ES-I3 (cell line): ENCODE measurements around the gene WWOX.

Experiments used
- H3K36me3 ChIP-seq: 2 replicates; pipeline ENCODE4 v1.6.1; 2013; ENCODE audit warnings: mild to moderate bottlenecking, low read length, control low read depth, moderate library complexity; ENCODE audit not compliant: insufficient read depth
- H3K4me1 ChIP-seq: 2 replicates; pipeline ENCODE4 v1.6.1; 2013; ENCODE audit warnings: mild to moderate bottlenecking, control low read depth, low read length; ENCODE audit not compliant: insufficient read depth
- H3K9ac ChIP-seq: 2 replicates; pipeline ENCODE4 v1.6.1; 2013; ENCODE audit warnings: low read depth, mild to moderate bottlenecking, low read length, moderate library complexity
- H3K9me3 ChIP-seq: 2 replicates; pipeline ENCODE4 v1.6.1; 2013; ENCODE audit warnings: mild to moderate bottlenecking, low read length, moderate library complexity; ENCODE audit not compliant: control insufficient read depth, insufficient read depth

Gene WWOX

DNA sequence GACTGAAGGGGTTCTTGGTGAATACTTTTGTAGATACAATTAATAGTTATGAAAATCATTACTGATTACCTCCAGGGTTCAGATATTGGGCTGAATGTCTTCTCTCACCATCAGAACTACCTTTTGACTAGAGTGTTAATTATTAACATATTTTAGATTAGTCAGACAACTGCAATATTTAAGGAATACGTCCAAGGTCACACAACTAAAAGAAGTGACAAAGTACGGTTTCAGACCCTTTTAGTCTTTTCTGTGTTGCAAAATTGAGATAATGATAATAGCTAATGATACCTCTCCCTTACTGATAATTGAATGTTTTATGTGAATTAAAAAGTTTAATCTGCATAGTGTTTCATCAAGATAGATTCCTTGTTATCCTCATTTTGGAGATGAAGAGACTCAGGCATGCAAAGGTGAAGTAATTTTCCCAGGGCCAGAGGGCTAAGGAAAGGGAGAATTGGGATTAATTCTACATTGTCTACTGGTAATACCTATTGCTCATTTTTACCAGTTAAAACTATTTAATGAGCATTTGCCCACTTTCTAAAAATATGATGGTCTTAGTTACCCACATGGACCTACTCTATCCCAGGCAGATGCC, 107.3 kb downstream of the WWOX start:
- Histone ChIP-seq H3K9ac (no peak overlapping the region), H3K4me1 (peaks cover 6% of the 10 kb centered on the region; the same call in 1 of the 2 replicates), H3K36me3 (no peaks in the 10 kb centered on the region), H3K9me3 (no peaks in the 10 kb centered on the region)

GRCh38 chr16:78209951-78210661, 110.7 kb downstream of the WWOX start:
- Histone ChIP-seq H3K9me3 (no peaks in the 10 kb centered on the region), H3K4me1 (peaks cover 6% of the 10 kb centered on the region; the same call in 1 of the 2 replicates), H3K36me3 (no peaks in the 10 kb centered on the region), H3K9ac (no peak overlapping the region)

DNA sequence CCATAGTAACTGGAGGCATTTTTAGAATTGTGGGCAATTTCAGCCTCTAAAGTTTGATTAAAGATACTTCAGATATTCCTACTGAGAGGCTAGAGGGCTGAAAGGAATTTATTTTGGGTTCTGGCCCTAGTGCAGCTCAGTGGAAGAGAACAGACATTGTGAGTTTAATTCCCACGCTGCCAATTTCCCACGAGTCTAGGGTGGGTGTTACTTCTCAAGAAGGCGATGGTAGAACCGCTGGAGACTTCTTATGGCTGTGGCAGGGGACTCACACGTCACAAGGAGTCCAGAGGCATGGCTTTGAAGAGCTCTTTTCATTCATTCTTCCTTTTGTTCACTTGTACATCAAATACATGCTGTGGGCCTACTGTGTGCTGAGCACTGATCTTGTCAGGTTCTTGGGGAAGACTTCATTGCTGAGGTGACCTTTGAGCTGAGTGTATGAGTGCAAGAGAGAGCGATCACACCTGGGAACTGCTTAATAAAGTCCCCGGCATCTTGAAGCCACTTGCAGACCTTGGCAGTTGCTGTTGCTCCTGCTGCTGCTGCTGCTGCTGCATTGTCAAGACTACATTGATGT, 111.7 kb downstream of the WWOX start:
- H3K9me3 ChIP-seq: no peaks in the 10 kb centered on the region
- no peak overlapping the region for H3K9ac ChIP-seq
- H3K36me3 ChIP-seq: no peaks in the 10 kb centered on the region
- H3K4me1 ChIP-seq: peaks cover 6% of the 10 kb centered on the region; the same call in 1 of the 2 replicates

DNA sequence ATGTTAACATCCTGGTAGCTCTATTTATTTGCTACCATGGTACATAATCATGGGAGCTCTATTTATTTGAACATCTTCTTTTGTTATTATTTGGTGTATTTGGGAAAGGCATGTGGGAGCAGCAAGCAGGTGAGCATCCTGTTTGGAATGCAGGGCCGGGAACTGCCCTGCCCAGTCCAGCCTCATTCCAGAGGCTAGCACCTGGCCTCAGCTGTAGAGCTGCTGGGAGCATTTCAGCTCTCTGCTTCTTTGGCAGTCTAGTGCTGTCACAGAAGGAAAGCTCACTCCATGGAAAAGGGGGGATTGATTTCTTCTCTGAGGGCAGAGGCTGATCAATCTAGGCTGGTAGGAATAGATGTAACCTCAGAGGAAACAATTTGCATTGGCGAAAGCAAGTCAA, 112.5 kb downstream of the WWOX start:
- Histone ChIP-seq H3K4me1 (peaks cover 6% of the 10 kb centered on the region; the same call in 1 of the 2 replicates), H3K9me3 (no peaks in the 10 kb centered on the region), H3K9ac (no peak overlapping the region), H3K36me3 (no peaks in the 10 kb centered on the region)

GRCh38 chr16:78212674-78213073, 113.2 kb downstream of the WWOX start:
- H3K9me3 ChIP-seq: no peaks in the 10 kb centered on the region
- no peak overlapping the region for H3K9ac ChIP-seq
- H3K36me3 ChIP-seq: no peaks in the 10 kb centered on the region
- peaks cover 6% of the 10 kb centered on the region; the same call in 1 of the 2 replicates for H3K4me1 ChIP-seq

DNA sequence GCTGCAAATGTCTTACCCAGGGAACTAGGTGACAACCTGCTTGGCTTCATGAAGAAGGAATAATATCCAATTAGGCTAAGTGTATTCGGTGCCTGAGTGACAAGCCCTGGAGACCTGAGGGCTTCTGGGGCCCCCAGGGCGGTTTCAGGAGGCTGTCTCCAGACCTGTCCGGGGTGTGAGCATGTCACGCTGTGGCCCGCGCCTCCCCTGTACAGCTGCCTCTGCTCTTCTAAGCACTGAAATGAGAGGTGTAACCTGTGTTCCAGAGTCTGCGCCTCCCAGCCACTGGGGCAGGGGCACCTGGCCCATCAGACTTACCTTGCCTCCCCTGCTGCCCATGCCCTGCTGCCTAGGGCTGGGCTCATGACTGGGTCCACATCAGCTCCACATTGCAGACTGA, 114.3 kb downstream of the WWOX start:
- Histone ChIP-seq H3K9me3 (no peaks in the 10 kb centered on the region), H3K4me1 (peaks cover 6% of the 10 kb centered on the region; the same call in 1 of the 2 replicates), H3K36me3 (no peaks in the 10 kb centered on the region), H3K9ac (no peak overlapping the region)

DNA sequence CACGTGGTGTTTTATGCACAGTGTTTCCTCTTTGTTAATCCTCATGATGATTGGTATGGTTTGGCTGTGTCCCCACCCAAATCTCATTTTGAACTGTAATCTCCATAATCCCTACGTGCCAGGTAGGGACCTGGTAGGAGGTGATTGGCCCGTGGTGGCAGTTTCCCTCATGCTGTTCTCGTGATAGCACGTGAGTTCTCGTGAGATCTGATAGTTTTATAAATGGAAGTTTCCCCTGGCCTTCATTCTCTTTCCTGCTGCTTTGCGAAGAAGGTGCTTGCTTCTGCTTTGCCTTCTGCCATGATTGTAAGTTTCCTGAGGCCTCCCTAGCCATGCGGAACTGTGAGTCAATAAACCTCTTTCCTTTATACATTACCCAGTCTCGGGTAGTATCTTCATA, 115.8 kb downstream of the WWOX start:
- Histone ChIP-seq H3K9ac (no peak overlapping the region), H3K9me3 (no peaks in the 10 kb centered on the region), H3K36me3 (no peaks in the 10 kb centered on the region), H3K4me1 (peaks cover 3% of the 10 kb centered on the region; the same call in 1 of the 2 replicates)

DNA sequence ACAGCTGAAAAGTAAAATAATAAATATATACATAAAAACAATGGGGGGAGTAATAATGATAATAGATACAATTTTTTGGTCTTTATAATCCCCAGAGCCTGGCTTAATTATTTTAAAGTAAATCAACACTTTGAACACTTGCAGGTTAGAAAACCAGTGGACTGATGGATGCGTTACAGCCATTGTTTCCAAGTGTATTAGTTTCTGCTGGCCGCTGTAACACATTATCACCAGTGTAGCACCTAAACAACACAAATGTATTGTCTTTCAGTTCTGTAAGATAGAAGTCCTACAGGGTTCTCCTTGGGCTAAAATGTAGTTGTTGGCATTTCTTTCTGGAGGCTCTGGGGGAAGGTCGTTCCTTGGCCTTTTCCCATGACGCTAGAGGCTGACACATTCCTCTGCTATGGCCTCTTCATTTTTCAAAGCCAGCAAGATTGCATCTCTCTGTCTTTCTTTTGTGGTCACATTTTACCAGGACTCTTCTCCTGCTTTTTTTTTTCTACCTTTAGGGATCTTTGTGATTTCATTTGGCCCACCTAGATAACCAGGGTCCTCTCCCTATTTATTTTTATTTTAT, 116.8 kb downstream of the WWOX start:
- no peaks in the 10 kb centered on the region for H3K36me3 ChIP-seq
- no peaks in the 10 kb centered on the region for H3K9me3 ChIP-seq
- no peaks in the 10 kb centered on the region for H3K4me1 ChIP-seq
- H3K9ac ChIP-seq: no peak overlapping the region

DNA sequence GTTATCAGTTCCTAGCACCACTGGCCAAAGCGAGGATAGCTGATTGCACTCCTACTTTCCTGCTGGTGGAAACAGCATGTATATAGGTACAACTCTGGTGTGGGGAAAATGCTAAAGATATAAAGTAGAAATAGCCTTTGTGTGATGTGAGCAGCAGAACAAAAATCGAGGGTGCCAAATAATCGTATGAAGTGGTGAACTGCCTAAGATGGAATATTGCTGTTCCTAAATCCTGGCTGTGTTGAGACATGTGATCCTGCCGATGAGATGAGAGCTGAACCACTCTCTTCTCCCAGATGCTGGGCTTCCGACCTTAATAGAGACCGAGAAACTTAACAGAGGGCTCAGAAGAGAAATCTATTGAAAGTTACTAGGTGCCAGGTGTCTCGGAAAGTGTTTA, 117.8 kb downstream of the WWOX start:
- H3K36me3 ChIP-seq: no peaks in the 10 kb centered on the region
- H3K4me1 ChIP-seq: no peaks in the 10 kb centered on the region
- H3K9me3 ChIP-seq: no peaks in the 10 kb centered on the region

GRCh38 chr16:78218279-78218678, 118.8 kb downstream of the WWOX start:
- H3K4me1 ChIP-seq: no peaks in the 10 kb centered on the region
- H3K9ac ChIP-seq: no peak overlapping the region
- H3K36me3 ChIP-seq: no peaks in the 10 kb centered on the region
- no peaks in the 10 kb centered on the region for H3K9me3 ChIP-seq

More for the DNA sequence above, 117.8 kb downstream of the WWOX start:
- H3K9ac ChIP-seq: no peak overlapping the region

DNA sequence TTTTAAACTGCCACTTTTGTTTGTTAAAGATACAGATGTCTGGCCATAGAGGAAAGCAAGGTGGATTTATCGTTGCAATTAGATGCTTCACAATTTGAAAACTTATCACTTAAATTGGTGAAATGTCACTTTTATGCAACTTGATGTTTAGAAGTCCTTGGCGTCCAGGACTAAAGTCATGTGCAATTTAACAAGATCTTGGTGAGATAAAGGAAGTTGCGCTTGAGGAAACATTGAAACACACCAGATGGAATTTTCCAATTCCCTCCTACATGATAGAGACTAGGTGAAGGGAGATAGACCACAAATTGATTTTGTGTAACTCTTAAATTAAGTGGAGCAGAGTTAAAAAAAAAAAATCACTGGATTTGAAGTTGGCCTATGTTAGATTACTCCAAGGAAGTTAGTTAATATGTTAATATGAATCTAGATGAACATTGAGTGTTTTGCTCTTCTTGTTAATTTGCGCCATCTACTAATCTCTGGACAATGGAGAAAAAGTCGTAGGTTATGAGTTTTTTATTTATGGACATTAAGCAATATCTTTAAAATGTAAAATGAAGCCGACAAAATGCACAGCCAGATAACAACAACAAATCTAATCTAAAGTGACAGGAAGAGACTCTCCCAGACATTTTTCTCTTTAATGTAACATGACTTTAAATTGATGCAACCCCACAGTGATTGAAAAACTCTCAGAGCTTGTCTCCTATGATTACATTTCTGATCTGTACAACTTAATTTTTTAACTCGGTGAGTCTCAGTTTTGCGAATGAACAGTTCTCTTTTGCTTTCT, 119.6 kb downstream of the WWOX start:
- H3K4me1 ChIP-seq: no peaks in the 10 kb centered on the region

GRCh38 chr16:78220571-78220970, 121.1 kb downstream of the WWOX start:
- Histone ChIP-seq H3K4me1 (no peaks in the 10 kb centered on the region), H3K36me3 (no peaks in the 10 kb centered on the region), H3K9ac (no peak overlapping the region), H3K9me3 (no peaks in the 10 kb centered on the region)

More for the DNA sequence above, 119.6 kb downstream of the WWOX start:
- Histone ChIP-seq H3K9me3 (no peaks in the 10 kb centered on the region), H3K9ac (no peak overlapping the region), H3K36me3 (no peaks in the 10 kb centered on the region)

GRCh38 chr16:78221892-78222291, 122.4 kb downstream of the WWOX start:
- H3K9me3 ChIP-seq: no peaks in the 10 kb centered on the region
- no peaks in the 10 kb centered on the region for H3K36me3 ChIP-seq
- H3K9ac ChIP-seq: no peak overlapping the region
- no peaks in the 10 kb centered on the region for H3K4me1 ChIP-seq

DNA sequence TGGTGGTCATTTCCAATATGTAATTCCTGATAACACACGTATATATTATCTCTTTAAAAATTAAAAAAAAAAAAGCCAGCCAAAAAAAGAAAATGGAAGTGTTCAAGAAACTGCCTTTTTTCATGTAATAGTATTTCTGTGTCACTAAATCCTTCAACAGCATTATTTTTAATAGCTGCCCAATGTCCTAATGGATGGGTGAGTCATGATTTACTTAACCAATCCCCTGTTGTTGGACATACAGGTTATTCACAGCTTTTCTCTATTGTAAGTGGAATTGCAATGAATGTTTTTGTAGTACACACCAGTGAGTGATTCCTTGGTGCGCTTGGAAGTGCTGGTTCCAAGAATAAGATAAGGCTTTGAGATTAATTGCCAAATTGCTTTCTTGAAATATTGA, 124.9 kb downstream of the WWOX start:
- no peak overlapping the region for H3K9ac ChIP-seq
- H3K4me1 ChIP-seq: no peaks in the 10 kb centered on the region
- H3K36me3 ChIP-seq: no peaks in the 10 kb centered on the region
- no peaks in the 10 kb centered on the region for H3K9me3 ChIP-seq
